Gastrocnemius medialis (tissue), 4 donors: Measurements from ENCODE around the gene ADGRD1.

Experiments
- POLR2A ChIP-seq, 2 donors: fragments of 450-650 bp; IDR thresholded peaks; one replicate each; pipeline ENCODE4 v1.6.1; 2017; ENCODE audit warnings: antibody characterized with exemption in 2 of 2, mild to moderate bottlenecking in 2 of 2, moderate library complexity in 2 of 2
- TF ChIP-seq, protein P1 (sequence below), 5 experiments: fragments of 450-650 bp in 3 of 5; fragments of 200-600 bp in 2 of 5; sonication (generic) in 2 of 5; IDR thresholded peaks in 4 of 5; conservative IDR thresholded peaks in 1 of 5; 1 replicate in 4 of 5; 2 replicates in 1 of 5; pipeline ENCODE4 v1.5.1; 2016 to 2019; ENCODE audit warnings: antibody characterized with exemption in 5 of 5, mild to moderate bottlenecking in 3 of 5, moderate library complexity in 3 of 5

DNA sequence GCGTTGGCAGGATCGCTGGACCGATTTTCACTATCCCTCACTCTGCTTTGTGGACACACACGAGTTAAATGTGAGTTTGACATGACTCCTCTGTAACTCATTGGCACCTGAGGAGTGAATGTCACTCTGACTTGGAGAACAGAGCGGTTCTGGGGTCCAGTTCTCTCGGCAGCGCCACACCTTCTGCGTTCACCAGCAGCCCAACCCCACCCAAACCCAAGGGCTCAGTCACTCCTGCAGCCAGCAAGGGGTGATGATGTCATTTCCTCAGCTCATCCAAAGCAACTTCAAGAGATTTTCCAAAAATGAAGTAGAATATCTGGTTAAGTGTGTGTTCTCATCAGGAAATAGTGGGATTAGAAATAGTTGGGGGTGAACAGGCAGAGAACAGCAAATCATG, 36.3 kb downstream of the ADGRD1 start:
- no peak for TF ChIP-seq POLR2A (IDR thresholded peaks at IDR 0.05)
- TF ChIP-seq, protein P1, sequence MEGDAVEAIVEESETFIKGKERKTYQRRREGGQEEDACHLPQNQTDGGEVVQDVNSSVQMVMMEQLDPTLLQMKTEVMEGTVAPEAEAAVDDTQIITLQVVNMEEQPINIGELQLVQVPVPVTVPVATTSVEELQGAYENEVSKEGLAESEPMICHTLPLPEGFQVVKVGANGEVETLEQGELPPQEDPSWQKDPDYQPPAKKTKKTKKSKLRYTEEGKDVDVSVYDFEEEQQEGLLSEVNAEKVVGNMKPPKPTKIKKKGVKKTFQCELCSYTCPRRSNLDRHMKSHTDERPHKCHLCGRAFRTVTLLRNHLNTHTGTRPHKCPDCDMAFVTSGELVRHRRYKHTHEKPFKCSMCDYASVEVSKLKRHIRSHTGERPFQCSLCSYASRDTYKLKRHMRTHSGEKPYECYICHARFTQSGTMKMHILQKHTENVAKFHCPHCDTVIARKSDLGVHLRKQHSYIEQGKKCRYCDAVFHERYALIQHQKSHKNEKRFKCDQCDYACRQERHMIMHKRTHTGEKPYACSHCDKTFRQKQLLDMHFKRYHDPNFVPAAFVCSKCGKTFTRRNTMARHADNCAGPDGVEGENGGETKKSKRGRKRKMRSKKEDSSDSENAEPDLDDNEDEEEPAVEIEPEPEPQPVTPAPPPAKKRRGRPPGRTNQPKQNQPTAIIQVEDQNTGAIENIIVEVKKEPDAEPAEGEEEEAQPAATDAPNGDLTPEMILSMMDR (IDR thresholded peaks at IDR 0.05 in 4 of 5, conservative IDR thresholded peaks at IDR 0.05 in 1 of 5) = no peak
